Stomach (tissue), 9 donors: ENCODE results near the gene AMIGO1. TPM values are rescaled to one million over a fixed set of nuclear protein-coding genes. Genes with fewer than 3 reads are reported as not detected.

Experiments
- DNase-seq, 2 donors: peaks; one replicate each; pipeline versions ENCODE4 v3.0.0 to v3.0.0-alpha.2; 2013 to 2019
- H3K27ac ChIP-seq, 5 donors: fragments of 200-600 bp in 4 of 5; sonication (generic) in 4 of 5; one replicate each; pipeline ENCODE4 v1.5.1; 2013 to 2019; ENCODE audit warnings: mild to moderate bottlenecking in 1 of 5, moderate library complexity in 1 of 5
- H3K27me3 ChIP-seq, 3 donors: fragments of 200-600 bp; sonication (generic); one replicate each; pipeline ENCODE4 v1.5.1; 2017 to 2019; ENCODE audit warnings: mixed run types in 1 of 3
- H3K36me3 ChIP-seq, 4 donors: fragments of 200-600 bp; sonication (generic); 1 replicate in 3 of 4; 2 replicates in 1 of 4; pipeline ENCODE4 v1.5.1; 2016 to 2019
- H3K4me1 ChIP-seq, 4 donors: fragments of 200-600 bp; sonication (generic); one replicate each; pipeline ENCODE4 v1.5.1; 2016 to 2019
- H3K4me3 ChIP-seq, 4 donors: fragments of 200-600 bp; sonication (generic) in 3 of 4; one replicate each; pipeline ENCODE4 v1.5.1; 2016 to 2019; ENCODE audit warnings: mild to moderate bottlenecking in 1 of 4
- H3K9me3 ChIP-seq, 4 donors: fragments of 200-600 bp; sonication (generic); one replicate each; pipeline ENCODE4 v1.5.1; 2016 to 2019
- EP300 ChIP-seq: sonication (generic); formaldehyde crosslinking; IDR thresholded peaks from one replicate; pipeline ENCODE4 v1.6.1; 2017; ENCODE audit warnings: antibody characterized with exemption
- POLR2A ChIP-seq, 4 donors: fragments of 450-650 bp; IDR thresholded peaks; one replicate each; pipeline ENCODE4 v1.6.1; 2016; ENCODE audit warnings: antibody characterized with exemption in 4 of 4, control low read depth in 2 of 4, mild to moderate bottlenecking in 1 of 4, moderate library complexity in 1 of 4
- POLR2AphosphoS5 ChIP-seq, 3 donors: sonication (generic); formaldehyde crosslinking; IDR thresholded peaks; one replicate each; pipeline ENCODE4 v1.6.1; 2016; ENCODE audit warnings: antibody characterized with exemption in 3 of 3
- WGBS, 5 donors: extraction: QIAGEN DNeasy Blood & Tissue Kit in 3 of 5; methylation state at CpG; one replicate each; pipeline versions ENCODE4 v1.1.5 to v1.1.7; 2013 to 2018; 5-methylcytosine and 5-hydroxymethylcytosine counted together
- intact Hi-C: fragments of 100-400 bp; cut with DNase I; formaldehyde crosslinking; loops from one replicate; pipeline ENCODE4 v1.15.1; 2023; ENCODE audit warnings: low total_unique reads
- polyA plus RNA-seq, 3 donors: library from polyadenylated mRNA; stranded (reverse); fragments of 200-250 nt; gene quantifications; one replicate each; pipeline ENCODE4 v1.2.3, GENCODE V29; 2013
- total RNA-seq, 5 donors: library from RNA; depleted of rRNA; stranded (reverse); fragments of >200 nt; gene quantifications; one replicate each; pipeline versions ENCODE4 v1.1.0 to v1.2.3, GENCODE V29; 2014 to 2016
- TF ChIP-seq, protein P1 (sequence below), 7 experiments: fragments of 450-650 bp in 4 of 7; fragments of 200-600 bp in 3 of 7; sonication (generic) in 3 of 7; IDR thresholded peaks; one replicate each; pipeline ENCODE4 v1.5.1; 2016 to 2019; ENCODE audit warnings: antibody characterized with exemption in 7 of 7, control low read depth in 2 of 7, mild to moderate bottlenecking in 1 of 7
- donor health status: healthy with polysubstance abuse.
- donor health status: Bipolar disorder and iron deficiency.
- donor health status: healthy.

AMIGO1 gene
- total and polyA plus RNA-seq, 8 donors: 1.3 to 25.7 (median 2.2) TPM

DNA sequence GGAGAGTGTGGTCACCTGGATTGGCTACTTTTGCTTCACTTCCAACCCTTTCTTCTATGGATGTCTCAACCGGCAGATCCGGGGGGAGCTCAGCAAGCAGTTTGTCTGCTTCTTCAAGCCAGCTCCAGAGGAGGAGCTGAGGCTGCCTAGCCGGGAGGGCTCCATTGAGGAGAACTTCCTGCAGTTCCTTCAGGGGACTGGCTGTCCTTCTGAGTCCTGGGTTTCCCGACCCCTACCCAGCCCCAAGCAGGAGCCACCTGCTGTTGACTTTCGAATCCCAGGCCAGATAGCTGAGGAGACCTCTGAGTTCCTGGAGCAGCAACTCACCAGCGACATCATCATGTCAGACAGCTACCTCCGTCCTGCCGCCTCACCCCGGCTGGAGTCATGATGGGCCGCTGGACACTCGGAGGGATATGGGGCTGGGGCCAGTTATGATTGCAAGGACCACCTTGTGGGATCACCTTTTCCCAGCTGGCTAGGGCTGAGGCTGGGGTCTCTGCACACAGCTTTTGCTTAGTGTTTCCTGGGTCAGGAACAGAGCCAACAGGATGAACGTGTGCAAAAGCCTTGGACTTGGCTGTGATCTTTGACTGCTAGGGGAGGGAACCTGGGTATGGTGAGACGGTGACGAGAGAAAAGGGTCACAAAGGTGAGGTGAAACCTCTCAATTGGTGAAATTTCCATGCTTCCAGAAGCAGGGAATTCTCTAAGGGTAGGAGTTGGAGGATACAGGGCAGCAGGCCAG lies 34.6 kb upstream of the AMIGO1 start:
- intact Hi-C loops: loop anchor here (5.0 to 10.0 kb wide), 2 partner anchors 88 to 231 kb away; no protein-coding TSS in a partner anchor
- no peak for DNase-seq
- no peaks in the 10 kb centered on the region for H3K36me3 ChIP-seq
- TF ChIP-seq POLR2AphosphoS5 (IDR thresholded peaks at IDR 0.05) (no peak), POLR2A (IDR thresholded peaks at IDR 0.05) (no peak), EP300 (no peak)
- TF ChIP-seq, protein P1, sequence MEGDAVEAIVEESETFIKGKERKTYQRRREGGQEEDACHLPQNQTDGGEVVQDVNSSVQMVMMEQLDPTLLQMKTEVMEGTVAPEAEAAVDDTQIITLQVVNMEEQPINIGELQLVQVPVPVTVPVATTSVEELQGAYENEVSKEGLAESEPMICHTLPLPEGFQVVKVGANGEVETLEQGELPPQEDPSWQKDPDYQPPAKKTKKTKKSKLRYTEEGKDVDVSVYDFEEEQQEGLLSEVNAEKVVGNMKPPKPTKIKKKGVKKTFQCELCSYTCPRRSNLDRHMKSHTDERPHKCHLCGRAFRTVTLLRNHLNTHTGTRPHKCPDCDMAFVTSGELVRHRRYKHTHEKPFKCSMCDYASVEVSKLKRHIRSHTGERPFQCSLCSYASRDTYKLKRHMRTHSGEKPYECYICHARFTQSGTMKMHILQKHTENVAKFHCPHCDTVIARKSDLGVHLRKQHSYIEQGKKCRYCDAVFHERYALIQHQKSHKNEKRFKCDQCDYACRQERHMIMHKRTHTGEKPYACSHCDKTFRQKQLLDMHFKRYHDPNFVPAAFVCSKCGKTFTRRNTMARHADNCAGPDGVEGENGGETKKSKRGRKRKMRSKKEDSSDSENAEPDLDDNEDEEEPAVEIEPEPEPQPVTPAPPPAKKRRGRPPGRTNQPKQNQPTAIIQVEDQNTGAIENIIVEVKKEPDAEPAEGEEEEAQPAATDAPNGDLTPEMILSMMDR (IDR thresholded peaks at IDR 0.05): no peak
- no peaks in the 10 kb centered on the region for H3K27me3 ChIP-seq
- H3K27ac ChIP-seq: no peak overlapping the region
- H3K4me3 ChIP-seq: no peak overlapping the region
- no peaks in the 10 kb centered on the region for H3K9me3 ChIP-seq
- 61 to 69% (median 68%) methylated on average over 13 to 14 of the region's 14 CpGs for whole genome bisulfite sequencing, 5 donors
- H3K4me1 ChIP-seq: peaks cover 9 to 19% (median 14%) of the 10 kb centered on the region in 4 donors

DNA sequence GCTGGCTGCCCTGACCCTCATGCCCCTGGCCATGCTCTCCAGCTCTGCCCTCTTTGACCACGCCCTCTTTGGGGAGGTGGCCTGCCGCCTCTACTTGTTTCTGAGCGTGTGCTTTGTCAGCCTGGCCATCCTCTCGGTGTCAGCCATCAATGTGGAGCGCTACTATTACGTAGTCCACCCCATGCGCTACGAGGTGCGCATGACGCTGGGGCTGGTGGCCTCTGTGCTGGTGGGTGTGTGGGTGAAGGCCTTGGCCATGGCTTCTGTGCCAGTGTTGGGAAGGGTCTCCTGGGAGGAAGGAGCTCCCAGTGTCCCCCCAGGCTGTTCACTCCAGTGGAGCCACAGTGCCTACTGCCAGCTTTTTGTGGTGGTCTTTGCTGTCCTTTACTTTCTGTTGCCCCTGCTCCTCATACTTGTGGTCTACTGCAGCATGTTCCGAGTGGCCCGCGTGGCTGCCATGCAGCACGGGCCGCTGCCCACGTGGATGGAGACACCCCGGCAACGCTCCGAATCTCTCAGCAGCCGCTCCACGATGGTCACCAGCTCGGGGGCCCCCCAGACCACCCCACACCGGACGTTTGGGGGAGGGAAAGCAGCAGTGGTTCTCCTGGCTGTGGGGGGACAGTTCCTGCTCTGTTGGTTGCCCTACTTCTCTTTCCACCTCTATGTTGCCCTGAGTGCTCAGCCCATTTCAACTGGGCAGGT lies 33.9 kb upstream of the AMIGO1 start:
- 84 to 89% (median 86%) methylated on average over 17 to 24 of the region's 24 CpGs for WGBS, 5 donors
- Histone ChIP-seq H3K4me1 (peaks cover 9 to 18% (median 13%) of the 10 kb centered on the region in 4 donors), H3K4me3 (no peak overlapping the region), H3K27me3 (no peaks in the 10 kb centered on the region), H3K9me3 (no peaks in the 10 kb centered on the region), H3K27ac (no peak overlapping the region), H3K36me3 (no peaks in the 10 kb centered on the region)
- TF ChIP-seq EP300 (no peak), POLR2A (IDR thresholded peaks at IDR 0.05) (no peak), POLR2AphosphoS5 (IDR thresholded peaks at IDR 0.05) (no peak)
- TF ChIP-seq, protein P1 (IDR thresholded peaks at IDR 0.05): no peak
- DNase-seq: no peak
- intact Hi-C loops: loop anchor here (5.0 to 10.0 kb wide), 2 partner anchors 89 to 231 kb away; no protein-coding TSS in a partner anchor

DNA sequence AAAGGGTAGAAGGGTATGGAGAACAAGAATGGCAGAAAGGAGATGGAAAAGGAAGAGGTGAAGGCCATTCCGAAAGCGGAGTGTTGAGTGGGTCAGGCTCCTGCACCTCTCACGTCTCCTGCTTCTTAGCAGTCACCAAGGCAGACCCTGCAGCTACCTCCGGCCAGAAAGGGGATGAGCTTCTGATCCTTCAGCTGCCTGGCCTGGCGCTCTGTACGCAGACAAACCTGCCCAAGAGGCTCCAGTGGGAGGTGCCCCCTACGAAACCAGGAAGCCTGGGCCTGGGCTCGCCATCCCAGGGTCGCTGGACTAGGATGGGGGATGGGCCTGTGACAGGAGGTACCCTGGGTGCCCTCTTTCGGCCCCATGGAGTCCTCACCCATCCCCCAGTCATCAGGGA lies 33.1 kb upstream of the AMIGO1 start:
- intact Hi-C loops: loop anchor here (5.0 to 10.0 kb wide), 2 partner anchors 90 to 232 kb away; no protein-coding TSS in a partner anchor
- 81 to 87% (median 85%) methylated on average over 10 of the region's 10 CpGs for WGBS, 5 donors

GRCh38 chr1:109541102-109541501 lies 31.6 kb upstream of the AMIGO1 start:
- Histone ChIP-seq H3K27ac (no peak overlapping the region), H3K27me3 (no peaks in the 10 kb centered on the region), H3K9me3 (no peaks in the 10 kb centered on the region), H3K4me3 (no peak overlapping the region), H3K36me3 (no peaks in the 10 kb centered on the region), H3K4me1 (peaks cover 0 to 6% (median 1%) of the 10 kb centered on the region in 4 donors)
- no peak for DNase-seq
- TF ChIP-seq POLR2AphosphoS5 (IDR thresholded peaks at IDR 0.05) (no peak), POLR2A (IDR thresholded peaks at IDR 0.05) (no peak), EP300 (no peak)
- TF ChIP-seq, protein P1 (IDR thresholded peaks at IDR 0.05): no peak
- intact Hi-C loops: loop anchor here (5.0 to 10.0 kb wide), 2 partner anchors 91 to 234 kb away; no protein-coding TSS in a partner anchor
- WGBS, 5 donors: 82 to 90% (median 84%) methylated on average over 3 of the region's 3 CpGs

More for the DNA sequence above, 33.1 kb upstream of the AMIGO1 start:
- no peaks in the 10 kb centered on the region for H3K36me3 ChIP-seq
- H3K27me3 ChIP-seq: no peaks in the 10 kb centered on the region
- DNase-seq: no peak
- H3K9me3 ChIP-seq: no peaks in the 10 kb centered on the region
- TF ChIP-seq, protein P1 (IDR thresholded peaks at IDR 0.05): no peak
- no peak for TF ChIP-seq POLR2AphosphoS5 (IDR thresholded peaks at IDR 0.05)
- TF ChIP-seq EP300: no peak
- no peak for TF ChIP-seq POLR2A (IDR thresholded peaks at IDR 0.05)
- no peak overlapping the region for H3K27ac ChIP-seq
- no peak overlapping the region for H3K4me3 ChIP-seq
- peaks cover 9 to 17% (median 12%) of the 10 kb centered on the region in 4 donors for H3K4me1 ChIP-seq
